Caco-2 (cell line): ENCODE data around the gene DLG4. TPM values are rescaled to one million over a fixed set of nuclear protein-coding genes. Genes with fewer than 3 reads are reported as not detected.

Experiments used
- BruUV-seq: library from RNA; stranded (reverse); fragments of 400-500 nt; replicated peaks from 2 replicates; lab custom pipeline; 2021; lab: Mats Ljungman, UMichigan
- CTCF ChIA-PET: fragments of 300-600 bp; sonication (Branson Sonifier 250); formaldehyde crosslinking; loops from one replicate; lab custom pipeline; 2022; ENCODE audit warnings: antibody characterized with exemption; lab: Charles Lee
- POLR2A ChIA-PET: fragments of 300-600 bp; sonication (Branson Sonifier 250); formaldehyde crosslinking; loops from one replicate; lab custom pipeline; 2022; ENCODE audit warnings: antibody characterized with exemption; lab: Charles Lee
- DNase-seq, 2 experiments: peaks; one replicate each; pipeline versions ENCODE4 v3.0.0 to v3.0.0-alpha.2; 2020 to 2022
- H3K27me3 ChIP-seq: replicated peaks from 2 replicates; pipeline ENCODE4 v1.6.0; 2011; ENCODE audit warnings: low read length; ENCODE audit not compliant: control insufficient read depth, insufficient read depth
- H3K36me3 ChIP-seq: 2 replicates; pipeline ENCODE4 v1.5.1; 2011; ENCODE audit warnings: low read length; ENCODE audit not compliant: control insufficient read depth, insufficient read depth
- H3K4me1 ChIP-seq: fragments of 250-450 bp; sonication (Bioruptor Pico); 2 replicates; pipeline ENCODE4 v1.5.1; 2020; ENCODE audit warnings: mild to moderate bottlenecking
- H3K4me3 ChIP-seq: 2 replicates; pipeline ENCODE4 v1.5.1; 2011; ENCODE audit warnings: low read depth, mild to moderate bottlenecking, control low read depth, low read length
- H3K9me3 ChIP-seq: fragments of 250-450 bp; sonication (Bioruptor Pico); 2 replicates; pipeline ENCODE4 v1.5.1; 2020; ENCODE audit warnings: mild to moderate bottlenecking, moderate library complexity
- H3K27ac Mint-ChIP-seq: one replicate; pipeline ENCODE4 v1.8.0; 2022; ENCODE audit warnings: mixed read lengths; ENCODE audit not compliant: unreplicated experiment
- H3K27me3 Mint-ChIP-seq: one replicate; pipeline ENCODE4 v1.8.0; 2022; ENCODE audit warnings: mixed read lengths; ENCODE audit not compliant: insufficient read depth, unreplicated experiment
- H3K36me3 Mint-ChIP-seq: one replicate; pipeline ENCODE4 v1.8.0; 2022; ENCODE audit warnings: mild to moderate bottlenecking, mixed read lengths; ENCODE audit not compliant: insufficient read depth, unreplicated experiment
- H3K4me1 Mint-ChIP-seq: one replicate; pipeline ENCODE4 v1.8.0; 2022; ENCODE audit warnings: low read depth, mixed read lengths; ENCODE audit not compliant: unreplicated experiment
- H3K4me3 Mint-ChIP-seq: one replicate; pipeline ENCODE4 v1.8.0; 2022; ENCODE audit warnings: mild to moderate bottlenecking, moderate library complexity, mixed read lengths; ENCODE audit not compliant: unreplicated experiment
- H3K9me3 Mint-ChIP-seq: one replicate; pipeline ENCODE4 v1.8.0; 2022; ENCODE audit warnings: mixed read lengths; ENCODE audit not compliant: unreplicated experiment
- CTCF ChIP-seq, 2 experiments: fragments of 200-600 bp in 1 of 2; IDR thresholded peaks; 1 replicate in 1 of 2; 2 replicates in 1 of 2; pipeline versions ENCODE4 v1.5.1 to v1.8.0; 2011 to 2022; ENCODE audit warnings: antibody characterized with exemption in 1 of 2, control low read depth in 1 of 2, inconsistent platforms in 1 of 2, low read depth in 1 of 2, low read length in 1 of 2, mild to moderate bottlenecking in 1 of 2, moderate library complexity in 1 of 2; ENCODE audit not compliant: insufficient read depth in 1 of 2, severe bottlenecking in 1 of 2, unreplicated experiment in 1 of 2
- intact Hi-C: fragments of 100-400 bp; cut with micrococcal nuclease; formaldehyde crosslinking; loops from one replicate; pipeline ENCODE4 v1.10.0; 2022; ENCODE audit not compliant: unreplicated experiment
- total RNA-seq: library from RNA; stranded (reverse); gene quantifications from 2 replicates; pipeline ENCODE4 v1.2.3, GENCODE V29; 2022

The DLG4 gene
- total RNA-seq, 1 experiment from 2014 or later: 0.98 TPM

- intact Hi-C loops: no loop called here
- DNase-seq: no peak
- TF ChIP-seq CTCF (IDR thresholded peaks at IDR 0.05; ENCODE audit: insufficient read depth in 1 of 2, low read depth in 1 of 2, low read length in 1 of 2, severe bottlenecking in 1 of 2, unreplicated experiment in 1 of 2): no peak
- no TSS peak for BruUV-seq
- POLR2A ChIA-PET: interaction anchor here (1.1 kb wide), 1 partner anchor 15 kb away, joined by 3 read pairs; no protein-coding TSS in a partner anchor
- peaks cover 94% of the 10 kb centered on the region for H3K36me3 Mint-ChIP-seq
- H3K27ac Mint-ChIP-seq: peak overlapping the region; percentile 12
- Histone ChIP-seq H3K36me3 (peaks cover 2% of the 10 kb centered on the region), H3K4me1 (peaks cover 21% of the 10 kb centered on the region), H3K4me3 (no peak overlapping the region), H3K27me3 (no peaks in the 10 kb centered on the region), H3K9me3 (no peaks in the 10 kb centered on the region)
- no peaks in the 10 kb centered on the region for H3K9me3 Mint-ChIP-seq
- H3K4me1 Mint-ChIP-seq: peaks cover 11% of the 10 kb centered on the region
- CTCF ChIA-PET: interaction anchor here (0.7 kb wide), 1 partner anchor 9 kb away, joined by 4 read pairs; no protein-coding TSS in a partner anchor
- no peaks in the 10 kb centered on the region for H3K27me3 Mint-ChIP-seq
- no peak overlapping the region for H3K4me3 Mint-ChIP-seq
Observed at GRCh38 chr17:7256766-7257456, 37.3 kb upstream of the DLG4 start.

- ChIA-PET POLR2A (no interaction called here), CTCF (no interaction called here)
- intact Hi-C loops: no loop called here
- peaks cover 11% of the 10 kb centered on the region for H3K4me1 Mint-ChIP-seq
- H3K9me3 Mint-ChIP-seq: no peaks in the 10 kb centered on the region
- H3K27me3 ChIP-seq: no peaks in the 10 kb centered on the region
- H3K4me1 ChIP-seq: peaks cover 9% of the 10 kb centered on the region
- no peaks in the 10 kb centered on the region; the same call in 1 of the 2 replicates for H3K36me3 ChIP-seq
- no peak overlapping the region for H3K4me3 ChIP-seq
- H3K9me3 ChIP-seq: no peaks in the 10 kb centered on the region
- TF ChIP-seq CTCF (IDR thresholded peaks at IDR 0.05; ENCODE audit: insufficient read depth in 1 of 2, low read depth in 1 of 2, low read length in 1 of 2, severe bottlenecking in 1 of 2, unreplicated experiment in 1 of 2): no peak
- H3K36me3 Mint-ChIP-seq: peaks cover 75% of the 10 kb centered on the region
- no peak overlapping the region for H3K4me3 Mint-ChIP-seq
- no TSS peak for BruUV-seq
- H3K27me3 Mint-ChIP-seq: no peaks in the 10 kb centered on the region
- no peak for DNase-seq
- H3K27ac Mint-ChIP-seq: no peak overlapping the region
Observed at GRCh38 chr17:7254511-7254910, 34.9 kb upstream of the DLG4 start.

GRCh38 chr17:7253082-7253481, 33.4 kb upstream of the DLG4 start:
- Mint-ChIP-seq H3K36me3 (peaks cover 73% of the 10 kb centered on the region), H3K27me3 (no peaks in the 10 kb centered on the region)

More at GRCh38 chr17:7253082-7253481, 33.4 kb upstream of the DLG4 start:
- Histone ChIP-seq H3K36me3 (no peaks in the 10 kb centered on the region), H3K27me3 (no peaks in the 10 kb centered on the region), H3K9me3 (no peaks in the 10 kb centered on the region), H3K4me3 (peak overlapping the region; percentile 70), H3K4me1 (no peaks in the 10 kb centered on the region)
- intact Hi-C loops: no loop called here
- H3K9me3 Mint-ChIP-seq: no peaks in the 10 kb centered on the region
- H3K4me1 Mint-ChIP-seq: peaks cover 11% of the 10 kb centered on the region
- ChIA-PET POLR2A (no interaction called here), CTCF (no interaction called here)
- TF ChIP-seq CTCF (IDR thresholded peaks at IDR 0.05; ENCODE audit: insufficient read depth in 1 of 2, low read depth in 1 of 2, low read length in 1 of 2, severe bottlenecking in 1 of 2, unreplicated experiment in 1 of 2): no peak
- DNase-seq: no peak
- BruUV-seq: TSS peak; percentile 76
- H3K27ac Mint-ChIP-seq: peak overlapping the region; percentile 98
- H3K4me3 Mint-ChIP-seq: peak overlapping the region; percentile 88
